ENCODE results near the gene AGT. TPM values are rescaled to one million over a fixed set of nuclear protein-coding genes. Genes with fewer than 3 reads are reported as not detected.

AGT gene
- under 0.01 and 0.17 TPM in 2 replicates for total RNA-seq

GRCh38 chr1:230713915-230714764 is at the start of gene AGT:
Gene AGT, minus strand, starts transcription at chr1:230714122. Its CDS starts 3,299 bp downstream, at chr1:230710823.

GRCh38 chr1:230747127-230747730 is 33.3 kb upstream of the AGT start, which contains the start of gene CAPN9:
Gene CAPN9, plus strand, starts transcription at chr1:230747388. Its CDS starts 109 bp downstream, at chr1:230747497.

Other genes with a start within 250 kb of the AGT start
- 15.3 and 16.9 TPM in 2 replicates for gene COG2, start 71.6 kb downstream of the AGT start, total RNA-seq
- not detected in 2 replicates for gene CAPN9, start 33.3 kb upstream of the AGT start, total RNA-seq
- gene C1orf198, start 154.4 kb upstream of the AGT start, total RNA-seq: 16.2 and 18.2 TPM in 2 replicates